ENCODE results near the gene STK36.

Gene STK36

DNA sequence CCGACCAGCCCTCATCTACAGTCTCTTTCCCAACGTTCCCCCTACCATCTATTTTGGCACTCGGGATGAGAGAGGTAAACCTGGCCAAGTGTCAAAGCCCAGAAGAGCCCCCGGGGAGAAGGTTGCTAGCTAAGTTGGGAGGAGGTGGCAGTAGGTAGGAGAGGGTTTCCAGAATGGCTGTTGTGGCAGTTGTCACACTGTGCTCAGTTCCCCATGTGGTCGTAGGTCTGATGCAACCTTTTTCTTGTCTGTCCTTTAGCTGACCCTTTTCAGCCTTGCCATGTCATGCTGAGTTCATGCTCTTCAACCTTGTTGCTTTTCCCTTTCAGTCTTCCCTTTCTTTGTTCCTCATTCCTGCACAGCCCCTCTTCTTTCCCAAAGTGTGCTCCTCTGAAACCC lies 73.3 kb downstream of the STK36 start:
- H3K36me3 ChIP-seq (ENCODE audit: control insufficient read depth, insufficient read depth, low read length), result peaks cover 22% of the 10 kb centered on the region

GRCh38 chr2:218745559-218746469 lies 73.9 kb downstream of the STK36 start:
- no peaks in the 10 kb centered on the region for H3K9me3 ChIP-seq (ENCODE audit: control insufficient read depth, low read length)
- no peak overlapping the region for H3K9ac ChIP-seq (ENCODE audit: low read length)
- H3K4me1 ChIP-seq (ENCODE audit: control insufficient read depth, insufficient read depth, low read length), result peaks cover 11% of the 10 kb centered on the region
- H3K36me3 ChIP-seq (ENCODE audit: control insufficient read depth, insufficient read depth, low read length), result peaks cover 27% of the 10 kb centered on the region
- no peaks in the 10 kb centered on the region for H3K27me3 ChIP-seq (ENCODE audit: control insufficient read depth, insufficient read depth, low read length)
- no peak overlapping the region for H3K4me3 ChIP-seq (ENCODE audit: low read length)

More for the DNA sequence above, 73.3 kb downstream of the STK36 start:
- no peaks in the 10 kb centered on the region for H3K27me3 ChIP-seq (ENCODE audit: control insufficient read depth, insufficient read depth, low read length)
- peaks cover 11% of the 10 kb centered on the region for H3K4me1 ChIP-seq (ENCODE audit: control insufficient read depth, insufficient read depth, low read length)
- H3K4me3 ChIP-seq (ENCODE audit: low read length), result no peak overlapping the region
- no peaks in the 10 kb centered on the region for H3K9me3 ChIP-seq (ENCODE audit: control insufficient read depth, low read length)
- H3K9ac ChIP-seq (ENCODE audit: low read length), result no peak overlapping the region

DNA sequence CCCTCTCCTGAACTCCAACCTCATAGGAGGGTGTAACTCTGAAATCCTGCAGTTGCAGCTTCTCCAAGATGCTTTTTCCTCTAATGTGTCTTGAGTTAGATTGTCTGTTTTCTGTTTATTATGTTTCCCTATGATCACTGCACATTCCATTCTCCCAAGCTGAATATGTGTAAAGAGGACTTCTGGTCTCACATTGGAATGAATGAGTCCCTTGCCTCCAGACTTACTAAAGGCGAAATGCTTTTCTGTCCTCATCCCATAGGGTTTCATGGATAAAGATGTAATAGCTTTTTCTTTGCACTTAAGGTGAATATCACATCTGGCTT lies 74.5 kb downstream of the STK36 start:
- peaks cover 11% of the 10 kb centered on the region for H3K4me1 ChIP-seq (ENCODE audit: control insufficient read depth, insufficient read depth, low read length)
- H3K9ac ChIP-seq (ENCODE audit: low read length), result no peak overlapping the region
- no peak overlapping the region for H3K4me3 ChIP-seq (ENCODE audit: low read length)
- H3K27me3 ChIP-seq (ENCODE audit: control insufficient read depth, insufficient read depth, low read length), result no peaks in the 10 kb centered on the region
- H3K9me3 ChIP-seq (ENCODE audit: control insufficient read depth, low read length), result no peaks in the 10 kb centered on the region
- H3K36me3 ChIP-seq (ENCODE audit: control insufficient read depth, insufficient read depth, low read length), result peaks cover 31% of the 10 kb centered on the region

DNA sequence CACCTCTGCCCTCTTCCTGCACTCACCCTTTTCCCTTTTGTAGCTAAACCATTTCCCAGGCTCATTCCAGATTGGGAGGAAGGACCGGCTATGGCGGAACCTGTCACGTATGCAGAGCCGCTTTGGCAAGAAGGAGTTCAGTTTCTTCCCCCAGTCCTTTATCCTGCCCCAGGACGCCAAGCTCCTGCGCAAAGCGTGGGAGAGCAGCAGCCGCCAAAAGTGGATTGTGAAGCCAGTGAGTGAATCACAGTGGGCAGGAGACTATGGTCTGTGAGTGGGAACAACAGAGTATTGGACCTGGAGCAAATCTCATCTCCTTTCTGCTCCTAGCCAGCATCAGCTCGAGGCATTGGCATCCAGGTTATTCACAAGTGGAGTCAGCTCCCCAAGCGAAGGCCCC lies 75.1 kb downstream of the STK36 start:
- no peak overlapping the region for H3K4me3 ChIP-seq (ENCODE audit: low read length)
- no peaks in the 10 kb centered on the region for H3K27me3 ChIP-seq (ENCODE audit: control insufficient read depth, insufficient read depth, low read length)
- H3K9me3 ChIP-seq (ENCODE audit: control insufficient read depth, low read length), result no peaks in the 10 kb centered on the region
- peaks cover 11% of the 10 kb centered on the region for H3K4me1 ChIP-seq (ENCODE audit: control insufficient read depth, insufficient read depth, low read length)
- peaks cover 32% of the 10 kb centered on the region for H3K36me3 ChIP-seq (ENCODE audit: control insufficient read depth, insufficient read depth, low read length)
- no peak overlapping the region for H3K9ac ChIP-seq (ENCODE audit: low read length)

DNA sequence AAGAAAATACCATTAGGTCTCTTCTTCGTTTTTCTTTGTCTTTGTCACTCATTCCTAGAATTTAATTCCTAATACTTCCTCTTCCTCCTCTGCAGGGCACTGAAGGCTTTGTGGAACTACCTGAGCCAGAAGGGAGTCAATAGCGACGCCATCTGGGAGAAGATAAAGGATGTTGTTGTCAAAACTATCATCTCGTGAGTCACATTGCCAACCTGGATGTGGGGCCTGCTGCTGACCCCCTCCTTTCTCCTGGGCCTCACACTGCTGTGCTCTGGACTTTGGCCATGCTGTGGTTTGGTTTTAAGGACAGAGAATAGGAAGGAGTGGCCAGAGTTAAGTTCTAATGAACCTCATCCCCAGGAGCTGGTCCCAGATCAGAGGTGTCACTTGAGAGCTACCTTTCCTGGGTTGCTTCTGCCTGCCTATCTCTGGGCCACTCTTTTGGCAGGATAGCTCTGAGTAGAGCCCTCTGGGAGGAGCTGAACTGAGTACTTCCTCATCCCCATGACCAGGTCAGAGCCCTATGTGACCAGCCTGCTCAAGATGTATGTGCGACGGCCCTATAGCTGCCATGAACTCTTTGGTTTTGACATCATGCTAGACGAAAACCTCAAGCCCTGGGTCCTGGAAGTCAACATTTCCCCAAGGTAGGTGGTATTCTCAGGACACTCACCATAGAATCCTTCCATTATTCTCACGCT lies 77.0 kb downstream of the STK36 start:
- no peaks in the 10 kb centered on the region for H3K27me3 ChIP-seq (ENCODE audit: control insufficient read depth, insufficient read depth, low read length)
- H3K36me3 ChIP-seq (ENCODE audit: control insufficient read depth, insufficient read depth, low read length), result peaks cover 41% of the 10 kb centered on the region
- H3K4me3 ChIP-seq (ENCODE audit: low read length), result no peak overlapping the region
- H3K9ac ChIP-seq (ENCODE audit: low read length), result no peak overlapping the region
- H3K9me3 ChIP-seq (ENCODE audit: control insufficient read depth, low read length), result no peaks in the 10 kb centered on the region
- peaks cover 11% of the 10 kb centered on the region for H3K4me1 ChIP-seq (ENCODE audit: control insufficient read depth, insufficient read depth, low read length)
